Stomach (tissue), 9 donors: Measurements from ENCODE around the gene SIK3. TPM values are rescaled to one million over a fixed set of nuclear protein-coding genes. Genes with fewer than 3 reads are reported as not detected.

ENCODE experiments used
- DNase-seq, 2 donors: peaks; one replicate each; pipeline versions ENCODE4 v3.0.0 to v3.0.0-alpha.2; 2013 to 2019
- H3K27ac ChIP-seq, 5 donors: fragments of 200-600 bp in 4 of 5; sonication (generic) in 4 of 5; one replicate each; pipeline ENCODE4 v1.5.1; 2013 to 2019; ENCODE audit warnings: mild to moderate bottlenecking in 1 of 5, moderate library complexity in 1 of 5
- H3K27me3 ChIP-seq, 3 donors: fragments of 200-600 bp; sonication (generic); one replicate each; pipeline ENCODE4 v1.5.1; 2017 to 2019; ENCODE audit warnings: mixed run types in 1 of 3
- H3K36me3 ChIP-seq, 4 donors: fragments of 200-600 bp; sonication (generic); 1 replicate in 3 of 4; 2 replicates in 1 of 4; pipeline ENCODE4 v1.5.1; 2016 to 2019
- H3K4me1 ChIP-seq, 4 donors: fragments of 200-600 bp; sonication (generic); one replicate each; pipeline ENCODE4 v1.5.1; 2016 to 2019
- H3K4me3 ChIP-seq, 4 donors: fragments of 200-600 bp; sonication (generic) in 3 of 4; one replicate each; pipeline ENCODE4 v1.5.1; 2016 to 2019; ENCODE audit warnings: mild to moderate bottlenecking in 1 of 4
- H3K9me3 ChIP-seq, 4 donors: fragments of 200-600 bp; sonication (generic); one replicate each; pipeline ENCODE4 v1.5.1; 2016 to 2019
- EP300 ChIP-seq: sonication (generic); formaldehyde crosslinking; IDR thresholded peaks from one replicate; pipeline ENCODE4 v1.6.1; 2017; ENCODE audit warnings: antibody characterized with exemption
- POLR2A ChIP-seq, 4 donors: fragments of 450-650 bp; IDR thresholded peaks; one replicate each; pipeline ENCODE4 v1.6.1; 2016; ENCODE audit warnings: antibody characterized with exemption in 4 of 4, control low read depth in 2 of 4, mild to moderate bottlenecking in 1 of 4, moderate library complexity in 1 of 4
- POLR2AphosphoS5 ChIP-seq, 3 donors: sonication (generic); formaldehyde crosslinking; IDR thresholded peaks; one replicate each; pipeline ENCODE4 v1.6.1; 2016; ENCODE audit warnings: antibody characterized with exemption in 3 of 3
- WGBS, 5 donors: extraction: QIAGEN DNeasy Blood & Tissue Kit in 3 of 5; methylation state at CpG; one replicate each; pipeline versions ENCODE4 v1.1.5 to v1.1.7; 2013 to 2018; 5-methylcytosine and 5-hydroxymethylcytosine counted together
- intact Hi-C: fragments of 100-400 bp; cut with DNase I; formaldehyde crosslinking; loops from one replicate; pipeline ENCODE4 v1.15.1; 2023; ENCODE audit warnings: low total_unique reads
- polyA plus RNA-seq, 3 donors: library from polyadenylated mRNA; stranded (reverse); fragments of 200-250 nt; gene quantifications; one replicate each; pipeline ENCODE4 v1.2.3, GENCODE V29; 2013
- total RNA-seq, 5 donors: library from RNA; depleted of rRNA; stranded (reverse); fragments of >200 nt; gene quantifications; one replicate each; pipeline versions ENCODE4 v1.1.0 to v1.2.3, GENCODE V29; 2014 to 2016
- TF ChIP-seq, protein P1 (sequence below), 7 experiments: fragments of 450-650 bp in 4 of 7; fragments of 200-600 bp in 3 of 7; sonication (generic) in 3 of 7; IDR thresholded peaks; one replicate each; pipeline ENCODE4 v1.5.1; 2016 to 2019; ENCODE audit warnings: antibody characterized with exemption in 7 of 7, control low read depth in 2 of 7, mild to moderate bottlenecking in 1 of 7
- donor health status: healthy with polysubstance abuse.
- donor health status: Bipolar disorder and iron deficiency.
- donor health status: healthy.

SIK3 gene
- total and polyA plus RNA-seq, 8 donors, result 6.5 to 97.8 (median 23.7) TPM

DNA sequence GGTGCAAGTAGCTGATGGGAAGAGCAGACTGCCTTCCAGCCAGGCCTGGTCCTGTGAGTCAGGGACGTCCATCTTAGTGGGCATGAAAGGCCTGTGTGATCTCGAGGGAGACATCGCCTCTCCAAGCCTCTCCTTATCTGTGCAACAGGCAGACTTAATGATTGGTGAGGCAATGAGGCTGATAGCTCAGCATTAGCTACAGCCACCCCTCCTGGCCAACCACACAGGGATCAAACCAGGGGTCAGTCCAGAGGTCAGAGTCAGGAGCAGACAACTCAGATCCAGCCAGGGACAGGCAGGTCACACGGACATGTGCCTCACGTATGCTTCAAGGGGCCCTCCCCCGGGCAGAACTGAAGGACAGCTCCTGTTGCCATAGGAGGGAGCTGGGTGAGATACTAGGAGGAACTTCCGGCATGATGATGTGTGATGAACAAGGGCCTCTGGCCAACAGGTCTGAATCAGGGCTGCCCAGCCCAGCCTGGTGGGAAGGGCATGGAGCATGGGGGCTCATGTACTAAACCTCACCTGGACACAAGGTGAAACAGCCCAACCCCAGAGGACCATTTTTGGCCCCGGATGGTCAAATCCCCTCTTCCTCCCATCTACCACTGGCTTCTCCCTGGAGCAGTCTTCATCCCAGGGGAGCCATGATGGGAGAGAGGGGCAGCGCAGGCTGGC, 271.3 kb downstream of the SIK3 start:
- H3K4me1 ChIP-seq, result peaks cover 0 to 20% (median 6%) of the 10 kb centered on the region in 4 donors
- H3K4me3 ChIP-seq, result no peak overlapping the region
- no peaks in the 10 kb centered on the region for H3K36me3 ChIP-seq

DNA sequence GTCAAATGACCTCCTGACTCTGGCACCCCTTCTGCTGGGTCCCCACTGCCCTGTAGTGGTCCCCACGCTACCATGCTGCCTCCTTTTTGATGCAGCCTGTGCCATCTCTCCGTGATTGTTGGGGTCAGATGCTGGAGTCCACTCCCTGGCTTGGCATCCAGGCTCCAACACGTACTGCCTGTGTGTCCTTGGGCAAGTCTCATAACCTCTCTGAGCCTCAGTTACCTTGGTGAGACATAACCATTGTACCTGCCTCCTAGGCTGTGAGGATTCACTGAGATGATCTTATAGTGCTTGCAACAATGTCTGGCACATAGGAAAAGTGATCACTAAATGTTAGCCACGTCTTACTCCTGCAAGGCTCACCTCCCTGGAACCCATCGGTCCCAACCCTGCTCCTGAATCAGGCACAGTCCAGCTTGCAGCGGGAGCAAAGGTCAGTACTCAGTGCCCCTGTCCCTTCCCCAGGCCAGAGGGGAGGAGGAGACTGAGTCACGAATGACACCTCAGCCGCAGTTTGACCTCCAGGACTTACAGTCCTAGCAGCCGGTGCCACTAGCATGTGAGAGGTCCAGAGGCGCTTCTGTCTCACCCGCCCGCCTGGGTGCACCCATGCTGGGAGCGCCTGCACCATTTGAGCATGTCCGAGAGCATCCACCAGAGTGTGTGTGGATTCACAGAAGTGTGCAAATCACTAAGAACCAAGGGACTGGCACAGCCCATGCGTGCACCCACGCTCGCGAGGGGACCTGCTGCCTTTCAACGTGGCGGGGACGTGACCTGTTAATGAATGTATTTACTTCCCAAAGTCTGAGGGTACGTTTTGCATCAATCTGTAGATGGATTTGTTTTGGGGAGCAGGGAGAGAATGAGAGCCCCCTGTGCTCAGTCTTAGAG, 272.1 kb downstream of the SIK3 start:
- DNase-seq, result no peak
- intact Hi-C loops, result no loop called here
- no peak overlapping the region for H3K4me3 ChIP-seq
- H3K27ac ChIP-seq, result no peak overlapping the region
- TF ChIP-seq POLR2A (IDR thresholded peaks at IDR 0.05) (no peak), EP300 (no peak), POLR2AphosphoS5 (IDR thresholded peaks at IDR 0.05) (no peak)
- TF ChIP-seq, protein P1, sequence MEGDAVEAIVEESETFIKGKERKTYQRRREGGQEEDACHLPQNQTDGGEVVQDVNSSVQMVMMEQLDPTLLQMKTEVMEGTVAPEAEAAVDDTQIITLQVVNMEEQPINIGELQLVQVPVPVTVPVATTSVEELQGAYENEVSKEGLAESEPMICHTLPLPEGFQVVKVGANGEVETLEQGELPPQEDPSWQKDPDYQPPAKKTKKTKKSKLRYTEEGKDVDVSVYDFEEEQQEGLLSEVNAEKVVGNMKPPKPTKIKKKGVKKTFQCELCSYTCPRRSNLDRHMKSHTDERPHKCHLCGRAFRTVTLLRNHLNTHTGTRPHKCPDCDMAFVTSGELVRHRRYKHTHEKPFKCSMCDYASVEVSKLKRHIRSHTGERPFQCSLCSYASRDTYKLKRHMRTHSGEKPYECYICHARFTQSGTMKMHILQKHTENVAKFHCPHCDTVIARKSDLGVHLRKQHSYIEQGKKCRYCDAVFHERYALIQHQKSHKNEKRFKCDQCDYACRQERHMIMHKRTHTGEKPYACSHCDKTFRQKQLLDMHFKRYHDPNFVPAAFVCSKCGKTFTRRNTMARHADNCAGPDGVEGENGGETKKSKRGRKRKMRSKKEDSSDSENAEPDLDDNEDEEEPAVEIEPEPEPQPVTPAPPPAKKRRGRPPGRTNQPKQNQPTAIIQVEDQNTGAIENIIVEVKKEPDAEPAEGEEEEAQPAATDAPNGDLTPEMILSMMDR (IDR thresholded peaks at IDR 0.05), result no peak
- WGBS, 5 donors, result 76 to 84% (median 81%) methylated on average over 21 to 22 of the region's 22 CpGs
- no peaks in the 10 kb centered on the region for H3K27me3 ChIP-seq
- no peaks in the 10 kb centered on the region for H3K9me3 ChIP-seq
- H3K4me1 ChIP-seq, result peaks cover 0 to 16% (median 4%) of the 10 kb centered on the region in 4 donors
- no peaks in the 10 kb centered on the region for H3K36me3 ChIP-seq

More for the DNA sequence above, 271.3 kb downstream of the SIK3 start:
- Histone ChIP-seq H3K27ac (no peak overlapping the region), H3K27me3 (no peaks in the 10 kb centered on the region), H3K9me3 (no peaks in the 10 kb centered on the region)
- WGBS, 5 donors, result 69 to 81% (median 74%) methylated on average over 6 to 9 of the region's 9 CpGs
- intact Hi-C loops, result no loop called here
- DNase-seq, result no peak
- TF ChIP-seq EP300, result no peak
- TF ChIP-seq POLR2AphosphoS5 (IDR thresholded peaks at IDR 0.05), result no peak
- TF ChIP-seq, protein P1 (IDR thresholded peaks at IDR 0.05), result no peak
- no peak for TF ChIP-seq POLR2A (IDR thresholded peaks at IDR 0.05)

DNA sequence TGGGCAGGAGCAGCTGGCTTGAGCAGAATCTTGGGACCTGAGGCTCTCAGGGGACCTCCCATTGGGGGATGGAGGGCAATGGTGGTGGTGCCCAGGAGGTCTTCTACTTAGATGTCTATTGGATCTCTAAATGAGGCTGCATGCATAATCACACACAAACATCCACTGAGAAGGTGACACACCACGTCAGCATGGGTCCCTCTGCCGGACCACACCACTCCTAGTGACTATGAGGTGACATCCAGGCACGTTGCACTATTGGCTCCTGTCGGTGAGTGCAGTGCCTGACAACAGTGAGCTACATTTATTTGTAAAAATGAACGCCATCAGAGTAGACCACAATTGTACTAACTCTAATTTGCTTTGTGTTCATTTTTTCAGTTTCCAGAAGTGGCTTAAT, 272.8 kb downstream of the SIK3 start:
- Histone ChIP-seq H3K4me3 (no peak overlapping the region), H3K36me3 (no peaks in the 10 kb centered on the region), H3K9me3 (no peaks in the 10 kb centered on the region), H3K27me3 (no peaks in the 10 kb centered on the region), H3K27ac (no peak overlapping the region), H3K4me1 (peaks cover 0 to 16% (median 4%) of the 10 kb centered on the region in 4 donors)
- intact Hi-C loops, result no loop called here
- TF ChIP-seq EP300 (no peak), POLR2A (IDR thresholded peaks at IDR 0.05) (no peak), POLR2AphosphoS5 (IDR thresholded peaks at IDR 0.05) (no peak)
- TF ChIP-seq, protein P1 (IDR thresholded peaks at IDR 0.05), result no peak
- no peak for DNase-seq
- WGBS, 5 donors, result 81 to 87% (median 85%) methylated on average over 5 of the region's 5 CpGs

DNA sequence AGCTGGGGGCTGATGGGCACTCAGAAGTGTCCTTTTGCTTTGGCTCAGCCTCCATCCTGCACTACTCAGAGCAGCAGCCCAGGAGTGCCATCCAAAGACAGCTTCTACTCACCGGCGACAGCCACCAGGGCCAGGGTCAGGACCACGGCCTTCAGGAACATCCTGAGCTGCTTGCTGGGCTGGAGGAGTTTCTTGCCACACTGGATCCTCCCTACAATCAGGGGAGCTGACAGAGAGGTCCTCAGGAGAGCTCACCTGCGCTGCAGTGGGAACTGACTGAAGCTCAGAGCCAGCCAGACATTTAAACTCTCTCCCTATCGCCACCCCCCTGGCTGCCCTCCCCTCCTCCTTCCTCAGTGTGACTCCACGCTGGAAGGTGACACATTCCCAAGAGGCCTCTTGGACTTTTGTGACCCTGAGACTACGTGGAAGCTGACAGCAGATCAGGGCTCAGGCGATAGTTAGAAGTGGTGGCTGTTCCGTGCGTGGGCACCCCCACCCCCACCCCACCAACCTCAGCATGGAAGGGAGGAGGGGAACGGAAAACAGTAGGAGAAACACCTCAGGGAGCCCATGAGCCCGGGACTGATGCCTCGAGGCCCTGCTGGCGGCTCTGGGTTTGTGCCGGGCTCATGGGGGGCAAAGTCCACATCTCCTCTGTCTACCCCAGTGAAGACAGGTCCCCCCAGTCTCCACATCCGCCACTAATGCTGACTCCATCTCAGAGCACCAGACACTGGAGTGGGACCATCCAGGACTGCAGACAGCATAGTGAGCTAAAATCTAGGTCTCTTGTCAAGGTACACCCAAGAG, 275.0 kb downstream of the SIK3 start, which contains the start of gene APOA4:
Gene APOA4, minus strand, starts transcription at position 274 of the 813 bp plus-strand sequence. Its CDS starts 113 bp downstream, at position 161.
- H3K27me3 ChIP-seq, result no peaks in the 10 kb centered on the region
- no peak within 1 kb of the TSS for H3K27ac ChIP-seq
- H3K36me3 ChIP-seq, result no peaks in the 10 kb centered on the region
- H3K4me3 ChIP-seq, result no peak within 1 kb of the TSS
- TF ChIP-seq POLR2AphosphoS5 (IDR thresholded peaks at IDR 0.05) (no peak), POLR2A (IDR thresholded peaks at IDR 0.05) (no peak), EP300 (no peak)
- TF ChIP-seq, protein P1 (IDR thresholded peaks at IDR 0.05), result no peak
- 73 to 79% (median 76%) methylated on average over 13 to 16 of the region's 16 CpGs for WGBS, 5 donors
- intact Hi-C loops, result no loop called here
- H3K4me1 ChIP-seq, result no peaks in the 10 kb centered on the region
- no peak for DNase-seq
- no peaks in the 10 kb centered on the region for H3K9me3 ChIP-seq
